IPS-11a (cell line): ENCODE data around the gene TRIM10.
"Not testable (repeated sequence)": the region's sequence is repeated elsewhere in the genome, so short reads cannot be mapped to it uniquely, and the experiment has no call there.

Source experiments
- H3K4me3 ChIP-seq: one replicate; pipeline ENCODE4 v1.5.1; 2013; ENCODE audit warnings: low read depth, low read length, control low read depth

The TRIM10 gene

DNA sequence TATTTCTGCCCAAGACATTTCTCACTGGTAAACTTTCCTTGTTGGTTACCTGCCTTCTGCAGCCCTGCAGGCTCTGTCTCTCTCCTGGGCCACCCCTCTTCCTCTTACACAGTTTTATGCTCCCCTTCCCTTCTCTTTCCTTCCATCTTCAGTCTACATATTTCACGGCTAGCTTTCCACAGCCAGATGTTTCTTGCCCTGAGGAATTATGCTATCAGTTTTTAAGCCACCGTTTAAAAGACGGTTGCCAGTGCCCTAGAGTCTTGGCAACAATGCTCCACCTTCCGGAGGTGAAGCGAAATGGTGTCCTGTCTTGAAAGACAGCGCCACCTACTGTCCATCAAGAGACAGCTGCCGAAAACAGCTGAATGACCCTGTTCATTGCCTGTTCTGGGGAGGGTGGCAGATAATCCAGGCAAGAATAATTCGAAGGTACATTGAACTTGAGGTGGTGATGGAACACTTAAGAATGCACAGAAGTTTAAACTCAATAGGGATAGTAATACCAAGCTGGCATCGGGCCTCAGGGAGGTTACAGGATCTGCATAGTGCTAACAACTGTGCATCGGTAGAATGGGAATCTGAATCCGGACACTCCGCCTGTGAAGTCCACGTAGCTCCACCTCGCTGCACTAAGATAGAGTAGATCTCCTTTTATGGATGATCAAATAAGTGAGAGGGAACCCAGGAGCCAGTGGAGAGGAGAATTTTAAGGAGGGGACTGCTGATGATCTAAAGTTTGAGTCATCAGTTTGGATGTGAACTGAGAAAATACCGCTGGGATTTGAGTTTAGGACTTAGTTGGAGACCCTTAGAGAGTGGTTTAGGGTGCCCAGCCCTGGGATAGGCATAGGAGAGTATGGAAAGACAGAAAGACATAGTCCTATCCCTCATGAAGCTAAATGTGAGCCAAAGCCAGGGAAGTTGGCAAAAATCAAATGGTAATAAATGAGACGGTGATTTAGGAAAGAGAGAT lies 29.8 kb downstream of the TRIM10 start:
- no peak overlapping the region for H3K4me3 ChIP-seq

DNA sequence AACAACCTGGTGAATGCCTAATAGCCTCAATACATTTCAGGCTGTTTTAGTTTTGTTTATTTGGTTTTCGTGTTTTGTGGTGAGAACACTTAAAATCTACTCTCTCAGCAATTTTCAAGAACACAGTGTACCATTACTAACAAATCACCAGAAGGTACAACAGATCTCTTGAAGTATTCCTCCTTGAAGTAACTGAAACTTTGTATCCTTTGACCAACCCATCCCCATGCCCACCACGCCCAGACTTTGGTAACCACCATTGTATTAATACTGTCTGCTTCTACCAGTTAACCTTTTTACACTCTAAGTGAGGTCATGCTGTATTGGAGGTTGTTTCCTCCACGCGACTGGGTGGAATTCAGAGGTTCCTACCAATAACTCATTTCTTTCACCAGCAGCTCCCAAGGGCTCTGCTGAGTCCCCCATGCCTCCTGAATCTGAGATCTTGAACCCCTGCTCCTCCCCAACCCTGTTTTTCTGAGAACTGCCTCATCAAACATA lies 30.8 kb downstream of the TRIM10 start:
- H3K4me3 ChIP-seq: no peak overlapping the region

DNA sequence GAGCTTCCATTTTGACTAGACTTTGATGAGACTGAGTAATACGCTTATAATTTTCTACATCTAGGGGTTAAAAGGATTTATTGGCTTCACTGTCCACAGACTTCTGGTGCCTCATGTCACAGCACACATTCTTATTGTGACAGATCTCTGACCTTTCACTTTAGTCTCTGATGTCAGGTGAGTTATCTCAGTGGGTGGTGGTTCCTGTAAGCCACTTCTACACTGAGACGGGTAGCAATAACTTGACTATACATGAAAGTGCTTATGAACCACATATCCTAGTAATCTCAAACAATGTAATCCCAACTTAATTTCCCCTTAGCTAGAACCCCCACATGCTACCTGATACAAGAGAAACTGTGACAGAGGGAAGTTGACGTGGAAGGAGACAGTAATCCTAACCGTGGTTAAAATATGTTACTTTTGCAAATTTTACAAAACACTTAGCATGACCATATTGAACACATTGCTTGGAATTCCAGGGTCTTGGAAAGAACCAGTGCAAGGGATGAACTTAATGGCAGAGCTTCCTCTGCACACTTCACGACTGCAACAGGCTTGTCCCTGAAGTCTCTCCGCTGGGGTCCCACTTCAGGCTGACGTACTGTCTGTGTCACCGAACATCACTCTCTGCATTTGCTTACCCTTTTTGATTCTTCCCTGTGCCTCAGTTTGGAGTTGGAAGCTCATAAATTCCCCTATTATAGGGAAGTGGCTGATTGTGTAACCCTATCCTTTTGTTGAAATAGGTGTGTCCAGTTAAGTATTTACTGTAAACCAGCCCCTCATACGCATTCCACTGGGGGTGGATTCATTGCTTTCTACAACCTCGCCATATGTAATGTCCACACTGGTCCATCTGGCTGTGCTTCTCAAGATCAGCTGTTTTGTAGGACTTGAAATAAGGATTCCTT lies 31.5 kb downstream of the TRIM10 start:
- H3K4me3 ChIP-seq: no peak overlapping the region

DNA sequence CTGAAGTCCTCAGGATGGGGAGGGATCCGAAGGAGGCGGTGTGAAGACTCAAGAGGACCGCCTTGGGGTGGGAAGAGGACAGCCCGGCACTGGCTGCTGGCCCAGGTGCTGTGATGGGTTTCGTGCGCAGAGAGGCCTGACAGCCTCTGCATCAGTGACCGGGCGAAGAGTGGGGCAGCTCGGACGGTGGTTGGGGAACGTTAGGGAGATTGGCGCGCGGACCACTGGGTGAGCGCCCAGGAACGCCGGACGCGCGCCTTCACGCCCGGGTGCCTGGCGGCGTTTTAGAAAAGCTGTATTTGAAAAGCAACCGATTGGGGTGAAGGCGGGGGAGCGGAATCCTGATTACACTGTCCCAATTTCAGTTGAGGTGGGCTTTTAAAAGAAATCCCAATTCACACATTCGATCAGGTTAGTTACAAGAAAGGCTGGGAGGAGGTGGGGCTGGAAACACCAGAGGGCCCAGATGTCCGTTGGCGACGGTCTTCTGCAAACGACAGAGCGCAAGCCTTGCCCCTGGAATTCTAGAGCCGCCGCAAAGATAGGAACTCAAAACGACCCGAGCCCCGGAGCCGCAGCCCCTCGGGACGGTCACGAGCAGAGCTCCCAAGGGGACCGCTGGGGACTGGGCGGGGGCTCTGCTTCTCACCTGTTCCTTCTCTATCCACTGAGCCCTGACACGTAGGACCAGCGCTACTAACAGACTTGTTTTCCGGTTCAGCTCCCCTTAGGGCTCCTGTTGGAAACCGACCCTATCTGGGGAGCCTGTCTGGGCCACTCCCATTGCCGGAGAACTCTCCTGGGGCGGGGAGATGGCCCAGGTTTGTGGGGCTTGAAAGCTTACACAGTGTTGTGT lies 33.5 kb downstream of the TRIM10 start:
- peak overlapping the region; percentile 41 for H3K4me3 ChIP-seq

DNA sequence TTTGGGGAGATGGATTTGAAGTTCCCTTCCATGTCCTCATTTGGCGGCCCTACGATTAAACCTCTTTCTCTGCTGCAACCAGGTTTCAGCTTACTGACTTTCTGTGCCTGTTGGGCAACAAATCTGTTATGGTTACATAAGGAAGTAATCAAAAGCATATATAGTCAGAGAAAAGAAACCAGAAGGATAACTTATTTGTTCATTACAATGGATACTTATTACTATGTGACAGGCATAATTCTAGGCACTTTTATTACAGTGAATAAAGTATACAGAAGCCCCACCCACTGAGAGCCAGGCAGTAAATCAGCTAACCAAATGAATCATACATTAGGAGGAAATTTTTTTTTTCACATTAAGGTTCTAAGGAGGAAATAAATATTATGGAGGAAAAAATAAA lies 38.5 kb downstream of the TRIM10 start:
- H3K4me3 ChIP-seq: no peak overlapping the region

DNA sequence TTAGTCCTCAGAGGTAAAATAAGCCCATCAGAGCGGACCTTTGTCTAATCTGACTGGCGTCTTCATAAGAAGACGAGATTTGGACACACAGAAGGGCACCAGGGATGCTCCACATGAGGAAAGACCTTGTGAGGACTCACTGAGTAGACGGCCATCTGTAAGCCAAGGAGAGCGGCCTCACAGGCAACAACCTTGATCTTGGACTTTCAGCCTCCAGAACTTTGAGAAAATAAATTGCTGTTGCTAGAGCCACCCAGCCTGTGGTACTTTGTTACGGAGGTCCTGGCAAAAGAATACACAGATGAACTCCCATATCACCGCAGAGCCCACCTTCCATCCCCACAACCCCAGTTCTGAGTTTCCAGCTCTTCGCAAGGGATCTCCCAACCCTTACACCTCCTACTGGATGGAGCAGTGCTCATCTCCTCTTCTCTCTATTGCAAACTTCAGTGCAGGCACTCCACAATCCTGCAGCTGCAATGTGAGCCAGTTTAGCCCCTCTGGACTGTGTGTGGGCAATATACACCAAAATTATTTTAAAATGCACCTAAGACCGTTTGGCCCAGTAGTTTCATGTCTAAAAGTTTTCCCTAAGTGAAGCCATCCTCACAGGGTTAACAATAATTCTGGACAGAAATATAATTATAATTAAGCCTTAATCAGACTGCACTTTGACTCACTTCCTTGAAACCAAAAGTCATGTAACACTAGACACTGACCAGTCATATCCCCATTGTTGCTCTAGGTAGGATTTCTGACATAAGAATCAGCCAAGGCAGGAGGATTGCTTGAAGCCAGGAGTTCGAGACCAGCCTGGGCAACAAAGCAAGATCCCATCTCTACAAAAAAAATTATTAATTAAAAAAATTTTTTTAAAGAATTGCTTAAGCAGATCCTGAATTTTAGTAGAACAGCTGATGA lies 39.3 kb downstream of the TRIM10 start:
- H3K4me3 ChIP-seq: no peak overlapping the region

DNA sequence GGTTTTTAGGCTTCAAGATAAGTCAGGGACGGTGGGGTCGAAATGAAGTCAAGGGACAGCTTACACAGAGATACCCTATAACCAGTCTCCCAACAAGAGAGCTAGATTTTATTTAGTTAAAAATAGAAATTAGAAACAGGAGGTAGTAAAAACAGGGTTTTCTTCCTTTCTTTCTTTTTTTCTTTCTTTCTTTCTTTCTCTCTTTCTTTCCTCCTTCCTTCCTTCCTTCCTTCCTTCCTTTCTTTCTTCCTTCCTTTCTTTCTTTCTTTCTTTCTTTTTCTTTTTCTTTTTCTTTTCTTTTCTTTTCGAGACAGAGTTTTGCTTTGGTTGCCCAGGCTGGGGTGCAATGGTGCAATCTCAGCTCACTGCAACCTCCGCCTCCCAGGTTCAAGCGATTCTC lies 42.3 kb downstream of the TRIM10 start:
- H3K4me3 ChIP-seq: not testable (repeated sequence)

DNA sequence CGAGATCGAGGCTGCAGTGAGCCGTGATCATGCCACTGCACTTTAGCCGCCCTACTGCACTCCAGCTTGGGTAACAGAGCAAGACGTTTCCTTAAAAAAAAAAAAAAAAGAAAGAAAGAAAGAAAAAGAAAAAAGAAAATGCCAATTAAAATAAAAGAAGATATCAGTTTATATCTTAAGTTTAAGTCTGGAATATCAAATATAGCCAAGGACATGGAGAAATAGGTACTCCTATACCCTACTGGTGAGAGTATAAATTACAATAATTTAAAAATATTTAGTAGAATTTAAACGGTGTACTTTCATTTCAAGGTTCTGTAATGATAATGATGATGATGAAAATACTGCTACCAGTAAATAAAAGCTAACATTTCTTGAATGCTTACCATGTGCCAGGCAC lies 44.3 kb downstream of the TRIM10 start:
- H3K4me3 ChIP-seq: no peak overlapping the region

DNA sequence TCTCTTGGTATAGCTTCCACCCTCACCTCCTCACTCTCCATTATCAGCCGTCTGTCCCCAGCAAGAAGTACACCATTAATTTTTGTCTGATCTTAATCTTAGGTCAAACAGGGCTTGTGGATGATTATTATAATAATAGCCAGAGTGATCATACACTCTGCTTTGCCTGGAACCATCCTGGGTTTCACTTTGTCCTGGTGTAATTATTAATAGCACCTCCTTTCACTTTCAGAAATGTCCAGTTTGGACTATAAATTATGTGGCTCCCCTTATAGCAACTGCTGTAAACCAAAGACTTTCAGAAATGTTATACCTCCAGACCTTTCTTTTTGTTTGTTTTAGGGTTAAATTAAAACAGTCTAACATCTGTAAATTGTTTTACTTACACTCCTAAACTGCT lies 47.2 kb downstream of the TRIM10 start:
- no peak overlapping the region for H3K4me3 ChIP-seq

DNA sequence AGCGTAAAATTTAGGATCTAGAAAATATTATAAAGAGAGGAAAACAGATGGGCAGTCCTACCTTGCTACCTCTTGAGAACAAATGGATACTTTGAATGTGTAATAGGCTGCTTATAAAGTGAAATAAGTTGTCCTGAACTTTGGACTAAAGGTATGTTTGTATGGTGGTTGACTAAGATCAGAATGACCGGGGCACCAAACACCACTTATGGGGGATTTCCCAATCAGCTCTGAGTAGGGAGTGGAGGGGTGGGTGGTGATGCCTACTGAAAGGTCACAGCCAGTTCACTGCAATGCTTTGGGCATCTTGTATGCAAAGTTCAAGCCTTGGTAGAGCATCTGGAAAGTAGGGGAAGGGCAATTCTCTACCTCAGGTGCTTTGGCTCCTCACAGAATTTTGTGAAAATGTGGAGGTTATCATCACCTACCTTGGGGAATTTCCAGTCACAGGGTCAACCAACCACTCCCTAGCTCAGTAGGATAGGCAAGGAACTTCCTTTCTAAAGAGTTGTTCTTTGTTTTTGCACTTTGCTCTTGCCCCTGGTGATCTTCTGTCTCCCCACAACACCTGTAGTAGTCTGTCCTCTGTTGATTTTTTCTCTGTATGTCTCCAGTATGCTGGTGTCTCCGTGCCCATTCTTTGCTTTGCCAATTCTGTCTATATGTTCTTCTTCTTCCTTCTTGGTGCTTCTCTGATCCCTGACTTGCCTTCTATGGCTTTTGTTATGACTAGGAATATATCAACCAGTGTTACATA lies 47.8 kb downstream of the TRIM10 start, which contains the start of gene TRIM31:
TRIM31 (minus strand) TSS at position 88 of the 757 bp plus-strand sequence. CDS start 285 bp downstream, outside the sequence.
- H3K4me3 ChIP-seq: no peak within 1 kb of the TSS

DNA sequence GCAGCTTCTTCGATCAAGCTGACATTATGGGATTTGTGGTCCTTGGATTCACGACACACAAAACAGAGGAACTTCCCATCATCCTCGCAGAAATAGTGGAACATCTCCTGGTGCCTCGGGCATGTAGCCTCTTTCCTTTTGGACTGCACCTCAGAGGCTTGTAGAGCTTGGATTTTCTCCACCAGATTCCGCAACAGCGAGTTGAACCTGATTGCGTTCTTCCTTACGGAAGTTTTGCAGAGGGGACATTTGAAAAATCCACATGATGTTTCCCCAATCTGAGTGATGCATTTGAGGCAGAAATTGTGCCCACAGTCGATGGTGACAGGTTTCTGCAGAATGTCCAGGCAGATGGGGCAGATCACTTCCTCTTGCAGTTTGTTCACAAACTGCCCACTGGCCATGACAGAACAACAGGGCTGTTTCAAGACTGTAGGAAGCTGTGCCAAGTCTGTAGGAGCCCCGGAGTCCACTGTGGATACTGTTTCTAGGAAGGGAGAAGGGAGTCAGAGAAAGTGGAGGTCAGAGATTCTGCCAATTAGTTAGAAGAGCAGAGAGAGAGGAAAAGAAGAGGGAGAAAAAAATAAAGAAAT lies 48.5 kb downstream of the TRIM10 start:
- H3K4me3 ChIP-seq: no peak overlapping the region

DNA sequence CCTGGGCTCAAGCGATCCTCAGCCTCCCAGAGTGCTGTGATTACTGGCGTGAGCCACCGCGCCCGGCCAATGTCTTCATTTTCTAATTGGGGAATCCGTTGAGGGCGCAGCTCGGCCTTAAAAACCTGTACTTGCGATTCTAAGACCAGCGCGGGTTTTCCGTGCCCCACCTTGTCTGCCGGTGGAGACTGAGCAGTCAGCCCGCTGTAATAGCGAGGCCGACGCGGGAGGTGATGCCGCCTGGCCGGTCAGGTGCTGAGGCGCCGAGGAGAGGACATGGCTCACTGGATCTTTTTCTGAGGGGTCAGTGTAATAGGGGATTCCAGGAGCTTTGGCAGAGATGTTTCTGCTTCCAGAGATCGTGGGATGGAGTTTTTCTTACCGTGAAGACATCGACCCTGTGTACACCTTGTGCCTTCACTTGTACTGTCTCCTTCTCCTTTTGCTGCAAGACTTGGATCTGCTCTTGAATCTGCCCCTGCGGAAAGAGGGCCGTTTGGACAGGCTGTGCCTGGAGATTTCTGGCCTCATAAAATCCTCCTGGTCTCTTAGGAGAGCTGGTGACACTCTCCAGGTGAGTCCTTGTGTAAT lies 49.6 kb downstream of the TRIM10 start:
- no peak overlapping the region for H3K4me3 ChIP-seq

DNA sequence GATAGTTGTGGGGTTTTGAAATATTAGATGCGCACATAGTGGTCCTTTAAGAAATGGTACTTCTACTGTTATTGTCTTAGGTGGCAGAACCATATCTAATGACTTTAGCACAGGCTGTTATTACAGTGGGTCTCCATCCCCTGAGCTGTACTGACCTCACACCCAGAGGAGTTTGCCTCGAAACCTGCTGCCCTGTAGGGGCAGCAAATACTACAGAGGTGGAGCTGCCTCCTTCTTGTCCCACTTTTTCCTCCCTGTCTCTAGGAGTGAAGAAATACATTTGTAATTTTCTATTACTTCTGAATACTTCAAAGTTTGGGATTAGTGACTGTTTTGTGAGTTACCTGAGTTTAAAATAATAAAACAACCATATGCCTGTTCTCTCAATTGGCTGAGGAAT lies 56.4 kb downstream of the TRIM10 start:
- no peak overlapping the region for H3K4me3 ChIP-seq

DNA sequence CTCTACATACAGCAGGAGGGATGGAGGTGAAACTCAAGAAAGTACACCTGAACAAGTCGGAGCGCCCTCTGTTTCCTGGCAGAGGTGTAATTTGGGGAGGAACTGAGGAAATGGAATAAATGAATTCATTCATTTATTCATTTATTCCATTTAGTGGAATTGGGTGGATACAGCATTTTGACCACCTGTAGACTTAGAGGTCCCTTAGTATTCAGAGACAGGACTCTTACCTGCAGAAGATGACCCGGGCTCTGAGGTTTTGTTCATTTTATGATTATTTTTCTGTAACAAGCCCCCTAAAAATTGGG lies 57.2 kb downstream of the TRIM10 start:
- H3K4me3 ChIP-seq: peak overlapping the region; percentile 34

DNA sequence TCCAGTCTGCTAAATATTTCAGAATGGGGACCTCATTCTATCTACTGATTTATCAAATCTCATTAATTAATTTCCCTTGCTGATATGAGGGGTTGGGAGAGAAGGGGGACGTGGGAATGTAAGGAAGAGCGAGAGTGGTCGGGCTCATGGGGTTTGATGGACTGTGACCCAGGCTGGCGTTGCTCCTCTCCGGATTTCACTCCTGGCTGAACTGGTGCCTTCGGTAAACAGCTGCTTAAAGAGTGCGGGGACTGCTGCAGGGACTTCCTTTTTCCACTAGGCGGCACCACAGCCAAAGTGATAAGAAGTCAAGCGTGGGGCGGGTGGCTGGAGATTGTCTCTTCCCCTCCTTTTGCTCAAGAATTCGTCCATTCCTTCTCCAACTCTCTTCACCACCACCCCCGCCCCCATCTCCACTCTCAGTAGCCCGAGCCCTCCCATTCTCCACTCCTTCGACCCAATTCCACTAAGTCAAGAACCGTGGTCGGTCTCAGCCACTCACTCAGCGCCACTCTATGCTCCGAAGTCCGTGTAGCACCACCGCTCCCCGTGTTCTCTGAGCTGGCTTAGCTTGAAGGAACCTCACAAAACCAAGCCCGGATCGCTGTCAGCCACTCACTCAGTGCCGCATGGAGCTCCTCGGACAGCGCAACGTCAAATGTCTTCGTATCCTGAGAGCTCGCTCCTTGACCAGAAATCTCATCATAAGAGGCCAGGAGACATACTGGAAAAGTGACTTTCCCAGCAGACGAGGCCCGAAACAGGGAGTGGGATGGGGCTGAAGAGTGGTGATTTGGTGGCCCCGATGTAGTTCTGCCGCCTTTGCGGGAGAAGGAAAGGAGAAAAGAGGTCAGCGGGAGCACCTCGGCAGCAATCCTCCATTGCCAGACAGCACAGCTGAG lies 57.8 kb downstream of the TRIM10 start:
- peak overlapping the region; percentile 34 for H3K4me3 ChIP-seq

DNA sequence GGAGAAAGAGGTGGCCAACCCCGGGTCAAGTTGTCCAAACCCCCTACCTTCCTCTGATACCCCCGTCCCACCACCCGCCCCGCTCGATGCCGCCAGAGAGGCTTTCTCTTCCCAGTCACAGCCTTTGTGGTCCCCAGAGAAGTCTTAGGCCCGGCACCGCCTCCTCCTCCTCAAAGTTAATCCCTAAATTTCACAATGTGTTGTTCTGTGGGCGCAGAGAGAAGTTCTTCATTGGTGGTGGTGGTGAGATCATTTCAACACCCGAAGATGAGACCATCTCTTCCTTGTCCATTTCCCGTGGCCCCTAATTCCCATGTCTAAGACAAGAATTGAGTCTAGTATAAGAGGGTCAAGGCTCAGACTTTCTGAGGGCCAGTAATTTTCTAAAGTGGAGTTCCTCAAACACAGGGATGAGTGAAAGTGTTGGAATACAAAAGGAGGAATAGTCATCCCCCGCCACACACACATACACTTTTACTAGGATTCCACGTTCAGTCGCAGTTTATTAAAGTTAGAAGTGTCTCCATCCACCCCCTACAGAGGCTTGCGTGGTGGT lies 58.5 kb downstream of the TRIM10 start:
- H3K4me3 ChIP-seq: no peak overlapping the region
